ENCODE measurements around the gene IL12B.
"Not testable (repeated sequence)": the region's sequence is repeated elsewhere in the genome, so short reads cannot be mapped to it uniquely, and the experiment has no call there.

The IL12B gene

GRCh38 chr5:159330131-159330800, at the start of gene IL12B:
IL12B (minus strand) TSS chr5:159330487; CDS start chr5:159326782, 3,705 bp downstream.
- DNase-seq, result no peak

- no peak for DNase-seq
Measured at GRCh38 chr5:159377653-159378052, 47.4 kb upstream of the IL12B start.

GRCh38 chr5:159367866-159368265, 37.6 kb upstream of the IL12B start:
- not testable (repeated sequence) for DNase-seq

- DNase-seq, result not testable (repeated sequence)
Measured at GRCh38 chr5:159366776-159367175, 36.5 kb upstream of the IL12B start.

- no peak for DNase-seq
Measured at GRCh38 chr5:159362220-159362619, 31.9 kb upstream of the IL12B start.

- DNase-seq, result not testable (repeated sequence)
Measured at GRCh38 chr5:159359871-159360270, 29.6 kb upstream of the IL12B start.

GRCh38 chr5:159359408-159359807, 29.1 kb upstream of the IL12B start:
- DNase-seq, result no peak

GRCh38 chr5:159353661-159354252, 23.5 kb upstream of the IL12B start:
- no peak for DNase-seq

- not testable (repeated sequence) for DNase-seq
Measured at GRCh38 chr5:159350644-159351043, 20.4 kb upstream of the IL12B start.

- not testable (repeated sequence) for DNase-seq
Measured at GRCh38 chr5:159350216-159350615, 19.9 kb upstream of the IL12B start.

GRCh38 chr5:159345861-159346260, 15.6 kb upstream of the IL12B start:
- DNase-seq, result no peak

GRCh38 chr5:159345336-159345735, 15.0 kb upstream of the IL12B start:
- no peak for DNase-seq

- DNase-seq, result no peak
Measured at GRCh38 chr5:159343295-159344094, 13.2 kb upstream of the IL12B start.

- no peak for DNase-seq
Measured at GRCh38 chr5:159342840-159343239, 12.6 kb upstream of the IL12B start.

- DNase-seq, result peak; percentile 56
Measured at GRCh38 chr5:159341906-159342310, 11.6 kb upstream of the IL12B start.

GRCh38 chr5:159341145-159341544, 10.9 kb upstream of the IL12B start:
- no peak for DNase-seq

GRCh38 chr5:159340511-159340910, 10.2 kb upstream of the IL12B start:
- no peak for DNase-seq

- no peak for DNase-seq
Measured at GRCh38 chr5:159339460-159339859, 9.2 kb upstream of the IL12B start.

- no peak for DNase-seq
Measured at GRCh38 chr5:159338118-159338517, 7.8 kb upstream of the IL12B start.

- DNase-seq, result peak; percentile 31
Measured at GRCh38 chr5:159337016-159337955, 7.0 kb upstream of the IL12B start.

GRCh38 chr5:159336586-159336985, 6.3 kb upstream of the IL12B start:
- DNase-seq, result no peak

- DNase-seq, result no peak
Measured at GRCh38 chr5:159333545-159333925, 3.2 kb upstream of the IL12B start.

All from activated CD8-positive, alpha-beta memory T cell treated with anti-CD3 and anti-CD28 coated beads, Interleukin-2, amount 50 U/mL, for 4 hours (primary cell).